ENCODE data around the gene FAM193A.

DNA sequence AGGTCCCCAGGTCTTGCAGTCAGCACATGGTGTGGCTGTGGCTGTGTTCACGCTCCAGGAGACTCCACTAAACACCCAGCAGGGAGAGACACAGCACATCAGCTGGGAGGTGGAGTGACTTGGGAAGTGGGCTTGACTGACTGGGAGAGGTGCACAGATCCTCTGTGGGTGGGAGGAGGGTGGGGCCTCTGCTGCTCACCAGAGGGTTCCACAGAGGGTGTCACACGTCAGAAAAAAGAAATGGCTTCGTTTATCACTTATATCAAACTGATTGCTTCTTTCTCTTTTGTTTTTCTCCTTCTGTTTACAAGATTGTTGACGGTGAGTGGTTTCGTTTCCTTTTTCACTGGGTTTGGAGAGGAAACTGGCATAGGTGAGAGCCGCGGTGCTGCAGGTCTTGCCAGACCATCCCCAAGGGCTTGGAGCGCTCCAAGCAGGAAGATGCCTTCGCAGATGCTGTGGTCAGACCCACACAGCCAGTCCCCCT, 24.8 kb upstream of the FAM193A start:
- TF ChIP-seq CTCF (IDR thresholded peaks at IDR 0.05) (no peak), EP300 (IDR thresholded peaks at IDR 0.05; ENCODE audit: borderline replicate concordance in 1 of 2, low read depth in 1 of 2, low read length in 1 of 2) (no peak), PBX3 (IDR thresholded peaks at IDR 0.05) (no peak), EZH2phosphoT487 (IDR thresholded peaks at IDR 0.05; ENCODE audit: borderline replicate concordance, low read depth) (no peak), RCOR1 (IDR thresholded peaks at IDR 0.05; ENCODE audit: low read length) (no peak), USF1 (IDR thresholded peaks at IDR 0.05; ENCODE audit: borderline replicate concordance, low read depth) (no peak), IRF3 (IDR thresholded peaks at IDR 0.05; ENCODE audit: low read depth, low read length) (no peak), RAD21 (IDR thresholded peaks at IDR 0.05; ENCODE audit: low read length) (no peak), MAX (IDR thresholded peaks at IDR 0.05; ENCODE audit: low read depth) (no peak), CHD2 (IDR thresholded peaks at IDR 0.05; ENCODE audit: low read length, partially characterized antibody) (no peak), NRF1 (IDR thresholded peaks at IDR 0.05; ENCODE audit: low read depth, low read length) (no peak), JUND (IDR thresholded peaks at IDR 0.05) (no peak), NFIC (IDR thresholded peaks at IDR 0.05; ENCODE audit: borderline replicate concordance) (no peak)

Measured in SK-N-SH (cell line).